Measurements from ENCODE around the gene CLEC2D.
"Not testable (repeated sequence)": the region's sequence is repeated elsewhere in the genome, so short reads cannot be mapped to it uniquely, and the experiment has no call there.

Gene CLEC2D

GRCh38 chr12:9682508-9682907 is 13.0 kb downstream of the CLEC2D start:
- not testable (repeated sequence) for H3K4me3 Mint-ChIP-seq, ATAC-seq, H3K27me3 Mint-ChIP-seq, H3K27ac Mint-ChIP-seq
- peaks cover 81% of the 10 kb centered on the region for H3K36me3 Mint-ChIP-seq
- H3K9me3 Mint-ChIP-seq: peaks cover 17% of the 10 kb centered on the region
- H3K4me1 Mint-ChIP-seq: peaks cover 67% of the 10 kb centered on the region

- H3K4me3 Mint-ChIP-seq: peak overlapping the region; percentile 7
- not testable (repeated sequence) for H3K27me3 Mint-ChIP-seq, ATAC-seq, H3K27ac Mint-ChIP-seq
- H3K36me3 Mint-ChIP-seq: peaks cover 77% of the 10 kb centered on the region
- peaks cover 17% of the 10 kb centered on the region for H3K9me3 Mint-ChIP-seq
- H3K4me1 Mint-ChIP-seq: peaks cover 63% of the 10 kb centered on the region
Measured at GRCh38 chr12:9682949-9683348, 13.4 kb downstream of the CLEC2D start.

- ATAC-seq: peak; percentile 53
- peaks cover 11% of the 10 kb centered on the region for H3K9me3 Mint-ChIP-seq
- not testable (repeated sequence) for H3K27me3 Mint-ChIP-seq
- peaks cover 74% of the 10 kb centered on the region for H3K36me3 Mint-ChIP-seq
- H3K27ac Mint-ChIP-seq: peak overlapping the region; percentile 58
- H3K4me3 Mint-ChIP-seq: peak overlapping the region; percentile 50
- H3K4me1 Mint-ChIP-seq: peaks cover 44% of the 10 kb centered on the region
Measured at GRCh38 chr12:9685366-9685765, 15.9 kb downstream of the CLEC2D start.

- H3K4me3 Mint-ChIP-seq: no peak overlapping the region
- peak overlapping the region; percentile 44 for H3K27ac Mint-ChIP-seq
- peaks cover 73% of the 10 kb centered on the region for H3K36me3 Mint-ChIP-seq
- H3K9me3 Mint-ChIP-seq: peaks cover 10% of the 10 kb centered on the region
- H3K27me3 Mint-ChIP-seq: no peaks in the 10 kb centered on the region
- peaks cover 44% of the 10 kb centered on the region for H3K4me1 Mint-ChIP-seq
- ATAC-seq: no peak
Measured at GRCh38 chr12:9685915-9686314, 16.4 kb downstream of the CLEC2D start.

GRCh38 chr12:9687228-9687627 is 17.7 kb downstream of the CLEC2D start:
- no peaks in the 10 kb centered on the region for H3K27me3 Mint-ChIP-seq
- H3K4me1 Mint-ChIP-seq: peaks cover 39% of the 10 kb centered on the region
- no peak for ATAC-seq
- no peak overlapping the region for H3K4me3 Mint-ChIP-seq
- peaks cover 10% of the 10 kb centered on the region for H3K9me3 Mint-ChIP-seq
- peaks cover 73% of the 10 kb centered on the region for H3K36me3 Mint-ChIP-seq
- H3K27ac Mint-ChIP-seq: no peak overlapping the region

- Mint-ChIP-seq H3K4me1 (peaks cover 15% of the 10 kb centered on the region), H3K9me3 (peaks cover 10% of the 10 kb centered on the region), H3K4me3 (no peak overlapping the region), H3K27me3 (no peaks in the 10 kb centered on the region), H3K36me3 (peaks cover 90% of the 10 kb centered on the region), H3K27ac (no peak overlapping the region)
- no peak for ATAC-seq
Measured at GRCh38 chr12:9692909-9693308, 23.4 kb downstream of the CLEC2D start.

GRCh38 chr12:9694241-9694640 is 24.7 kb downstream of the CLEC2D start:
- Mint-ChIP-seq H3K27ac (peak overlapping the region; percentile 27), H3K27me3 (no peaks in the 10 kb centered on the region), H3K4me1 (peaks cover 26% of the 10 kb centered on the region), H3K9me3 (peaks cover 10% of the 10 kb centered on the region), H3K4me3 (no peak overlapping the region), H3K36me3 (peaks cover 81% of the 10 kb centered on the region)
- ATAC-seq: no peak

GRCh38 chr12:9695150-9695549 is 25.6 kb downstream of the CLEC2D start:
- not testable (repeated sequence) for ATAC-seq, H3K27me3 Mint-ChIP-seq, H3K9me3 Mint-ChIP-seq, H3K4me3 Mint-ChIP-seq
- H3K4me1 Mint-ChIP-seq: peaks cover 35% of the 10 kb centered on the region
- H3K36me3 Mint-ChIP-seq: peaks cover 72% of the 10 kb centered on the region
- peak overlapping the region; percentile 27 for H3K27ac Mint-ChIP-seq

- Mint-ChIP-seq H3K36me3 (peaks cover 68% of the 10 kb centered on the region), H3K4me1 (peaks cover 37% of the 10 kb centered on the region), H3K27ac (peak overlapping the region; percentile 27)
- H3K27me3 Mint-ChIP-seq, ATAC-seq, H3K4me3 Mint-ChIP-seq, H3K9me3 Mint-ChIP-seq: not testable (repeated sequence)
Measured at GRCh38 chr12:9695661-9696060, 26.1 kb downstream of the CLEC2D start.

- peaks cover 53% of the 10 kb centered on the region for H3K36me3 Mint-ChIP-seq
- no peak overlapping the region for H3K4me3 Mint-ChIP-seq
- ATAC-seq: no peak
- peaks cover 10% of the 10 kb centered on the region for H3K9me3 Mint-ChIP-seq
- peak overlapping the region; percentile 81 for H3K27ac Mint-ChIP-seq
- peaks cover 57% of the 10 kb centered on the region for H3K4me1 Mint-ChIP-seq
- H3K27me3 Mint-ChIP-seq: no peaks in the 10 kb centered on the region
Measured at GRCh38 chr12:9697619-9698018, 28.1 kb downstream of the CLEC2D start.

GRCh38 chr12:9698681-9699080 is 29.2 kb downstream of the CLEC2D start:
- Mint-ChIP-seq H3K4me1 (peaks cover 62% of the 10 kb centered on the region), H3K27ac (peak overlapping the region; percentile 81), H3K4me3 (no peak overlapping the region), H3K27me3 (no peaks in the 10 kb centered on the region), H3K9me3 (peaks cover 10% of the 10 kb centered on the region), H3K36me3 (peaks cover 48% of the 10 kb centered on the region)
- no peak for ATAC-seq

GRCh38 chr12:9699269-9699897 is 29.9 kb downstream of the CLEC2D start:
- Mint-ChIP-seq H3K27me3 (no peaks in the 10 kb centered on the region), H3K4me3 (no peak overlapping the region), H3K9me3 (peaks cover 10% of the 10 kb centered on the region), H3K4me1 (peaks cover 62% of the 10 kb centered on the region), H3K27ac (peak overlapping the region; percentile 81), H3K36me3 (peaks cover 41% of the 10 kb centered on the region)
- ATAC-seq: no peak

- H3K4me1 Mint-ChIP-seq: peaks cover 62% of the 10 kb centered on the region
- no peak overlapping the region for H3K4me3 Mint-ChIP-seq
- H3K36me3 Mint-ChIP-seq: peaks cover 35% of the 10 kb centered on the region
- H3K27me3 Mint-ChIP-seq: no peaks in the 10 kb centered on the region
- ATAC-seq: no peak
- H3K27ac Mint-ChIP-seq: peak overlapping the region; percentile 81
- H3K9me3 Mint-ChIP-seq: peaks cover 13% of the 10 kb centered on the region
Measured at GRCh38 chr12:9699898-9700605, 30.5 kb downstream of the CLEC2D start.

GRCh38 chr12:9700606-9700956 is 31.1 kb downstream of the CLEC2D start:
- ATAC-seq: no peak
- Mint-ChIP-seq H3K27me3 (no peaks in the 10 kb centered on the region), H3K4me1 (peaks cover 62% of the 10 kb centered on the region), H3K4me3 (no peak overlapping the region), H3K27ac (peak overlapping the region; percentile 81), H3K36me3 (peaks cover 33% of the 10 kb centered on the region), H3K9me3 (peaks cover 10% of the 10 kb centered on the region)

- Mint-ChIP-seq H3K36me3 (peaks cover 33% of the 10 kb centered on the region), H3K4me3 (peak overlapping the region; percentile 21), H3K27me3 (no peaks in the 10 kb centered on the region), H3K4me1 (peaks cover 69% of the 10 kb centered on the region), H3K9me3 (peaks cover 10% of the 10 kb centered on the region), H3K27ac (peak overlapping the region; percentile 81)
- peak; percentile 77 for ATAC-seq
Measured at GRCh38 chr12:9701380-9702154, 32.1 kb downstream of the CLEC2D start.

Measured in stimulated activated memory B cell treated with anti-CD40 and anti-IgM and Interleukin-4, amounts not matched to agents 10 μg/mL and 1 μg/mL and 100 μg/mL, for 72 hours (primary cell).